D721Med (cell line): ENCODE measurements around the gene LTN1.

Source experiments
- DNase-seq: peaks from one replicate; pipeline ENCODE4 v3.0.0; 2011; ENCODE audit warnings: low spot score; ENCODE audit not compliant: insufficient read length
- FAIRE-seq: peaks from 2 replicates; lab custom pipeline; 2011; peaks lifted over from hg19 to GRCh38; lab: Jason Lieb, UNC
- CTCF ChIP-seq: IDR thresholded peaks from 2 replicates; pipeline ENCODE4 v1.5.1; 2012; ENCODE audit warnings: mild to moderate bottlenecking, control low read depth; ENCODE audit not compliant: insufficient read depth; ENCODE audit errors: missing control alignments

The LTN1 gene

GRCh38 chr21:28884976-28885852 is 107.5 kb downstream of the LTN1 start:
- TF ChIP-seq CTCF: no peak
- FAIRE-seq: no peak

GRCh38 chr21:28884481-28884880 is 108.2 kb downstream of the LTN1 start:
- no peak for DNase-seq
- no peak for TF ChIP-seq CTCF
- no peak for FAIRE-seq

More at GRCh38 chr21:28884976-28885852, 107.5 kb downstream of the LTN1 start:
- peak; percentile 70 for DNase-seq

GRCh38 chr21:28883931-28884330 is 108.7 kb downstream of the LTN1 start:
- FAIRE-seq: no peak

GRCh38 chr21:28882345-28882744 is 110.3 kb downstream of the LTN1 start:
- DNase-seq (no peak), FAIRE-seq (no peak)
- TF ChIP-seq CTCF: no peak

More at GRCh38 chr21:28883931-28884330, 108.7 kb downstream of the LTN1 start:
- TF ChIP-seq CTCF: no peak
- no peak for DNase-seq
